ENCODE data around the gene CAMSAP1. TPM values are rescaled to one million over a fixed set of nuclear protein-coding genes. Genes with fewer than 3 reads are reported as not detected.

The CAMSAP1 gene
- total RNA-seq, 1 experiment from 2014 or later, result 52.7 TPM

DNA sequence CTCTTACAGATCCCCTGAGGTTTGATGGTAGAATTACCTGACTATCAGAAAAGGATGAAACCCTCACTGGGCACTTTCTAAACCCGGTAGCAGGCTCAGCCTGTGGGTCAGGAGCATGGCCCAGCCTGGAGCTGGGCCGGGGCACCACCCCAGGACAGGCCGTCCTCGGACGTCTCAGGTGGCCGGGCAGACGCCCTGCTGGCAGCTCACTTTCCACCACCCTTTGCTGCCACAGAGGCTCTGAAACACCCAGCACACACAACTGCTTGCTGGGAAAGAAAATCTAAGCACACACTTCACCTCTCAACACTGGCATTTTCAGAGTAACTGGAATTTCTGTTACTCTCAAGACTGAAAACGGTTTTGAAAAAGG, 49.4 kb upstream of the CAMSAP1 start:
- Histone ChIP-seq H4K5ac (ENCODE audit: insufficient read length, low read depth, low read length) (no peak overlapping the region), H3K23ac (ENCODE audit: insufficient read length, low read depth, low read length) (no peak overlapping the region), H3K9ac (ENCODE audit: extremely low read depth, insufficient read length, low read length) (no peak overlapping the region), H4K91ac (ENCODE audit: insufficient read length, low read depth, low read length) (no peak overlapping the region), H2BK5ac (ENCODE audit: insufficient read length, low read length) (no peak overlapping the region), H3K27ac (ENCODE audit: insufficient read length, low read depth, low read length) (no peak overlapping the region), H3K4me1 (ENCODE audit: insufficient read depth, low read length) (no peaks in the 10 kb centered on the region; the same call in 1 of the 2 replicates), H2BK15ac (ENCODE audit: low read depth, low read length) (no peak overlapping the region), H2BK120ac (ENCODE audit: low read depth, low read length, poor library complexity, severe bottlenecking) (no peak overlapping the region), H3T11ph (ENCODE audit: low read length) (no peak overlapping the region), H3K27me3 (ENCODE audit: insufficient read depth, low read length) (no peaks in the 10 kb centered on the region), H2AFZ (ENCODE audit: low read length) (no peak overlapping the region), H4K20me1 (ENCODE audit: control insufficient read depth, insufficient read depth, insufficient read length) (no peaks in the 10 kb centered on the region), H4K8ac (replicated peaks; ENCODE audit: insufficient read length, low read depth, low read length) (no peak overlapping the region), H3K9me3 (ENCODE audit: control insufficient read depth, low read depth, low read length) (no peaks in the 10 kb centered on the region), H2BK20ac (ENCODE audit: low read depth, low read length, poor library complexity, severe bottlenecking) (no peak overlapping the region), H3K79me2 (ENCODE audit: insufficient read depth, low read length) (peaks cover 15% of the 10 kb centered on the region; the same call in 1 of the 2 replicates), H2BK12ac (ENCODE audit: insufficient read length, low read depth, low read length) (no peak overlapping the region), H3K23me2 (ENCODE audit: insufficient read length, low read depth, low read length, poor library complexity, severe bottlenecking) (peaks cover 5% of the 10 kb centered on the region), H3K79me1 (ENCODE audit: insufficient read depth, low read depth, low read length, poor library complexity, severe bottlenecking) (peaks cover 2% of the 10 kb centered on the region), H3K4me2 (ENCODE audit: insufficient read depth, insufficient read length, low read length) (no peak overlapping the region), H3K56ac (ENCODE audit: insufficient read length, low read depth, low read length) (no peak overlapping the region), H3K18ac (ENCODE audit: insufficient read length, low read depth, low read length) (no peak overlapping the region), H3K14ac (ENCODE audit: insufficient read depth, low read length) (no peak overlapping the region), H2AK5ac (ENCODE audit: insufficient read length, low read length) (no peak overlapping the region), H3K4ac (ENCODE audit: low read depth, low read length) (no peak overlapping the region)
- H3K27me3 Mint-ChIP-seq (ENCODE audit: low read depth), result no peaks in the 10 kb centered on the region
- H3K36me3 Mint-ChIP-seq (ENCODE audit: insufficient read depth in 1 of 3, low read depth in 3 of 3), result peaks cover 9 to 34% (median 33%) of the 10 kb centered on the region in 3 experiments; a peak in 6 of 7 replicates
- peaks cover 12 to 13% of the 10 kb centered on the region in 2 experiments for H3K4me1 Mint-ChIP-seq
- no peaks in the 10 kb centered on the region for H3K9me3 Mint-ChIP-seq
- WGBS (ENCODE audit: extremely low coverage, insufficient read length, low lambda C conversion rate), result no CpG with 5 or more reads among the region's 8 CpGs
- TF ChIP-seq, protein P1, sequence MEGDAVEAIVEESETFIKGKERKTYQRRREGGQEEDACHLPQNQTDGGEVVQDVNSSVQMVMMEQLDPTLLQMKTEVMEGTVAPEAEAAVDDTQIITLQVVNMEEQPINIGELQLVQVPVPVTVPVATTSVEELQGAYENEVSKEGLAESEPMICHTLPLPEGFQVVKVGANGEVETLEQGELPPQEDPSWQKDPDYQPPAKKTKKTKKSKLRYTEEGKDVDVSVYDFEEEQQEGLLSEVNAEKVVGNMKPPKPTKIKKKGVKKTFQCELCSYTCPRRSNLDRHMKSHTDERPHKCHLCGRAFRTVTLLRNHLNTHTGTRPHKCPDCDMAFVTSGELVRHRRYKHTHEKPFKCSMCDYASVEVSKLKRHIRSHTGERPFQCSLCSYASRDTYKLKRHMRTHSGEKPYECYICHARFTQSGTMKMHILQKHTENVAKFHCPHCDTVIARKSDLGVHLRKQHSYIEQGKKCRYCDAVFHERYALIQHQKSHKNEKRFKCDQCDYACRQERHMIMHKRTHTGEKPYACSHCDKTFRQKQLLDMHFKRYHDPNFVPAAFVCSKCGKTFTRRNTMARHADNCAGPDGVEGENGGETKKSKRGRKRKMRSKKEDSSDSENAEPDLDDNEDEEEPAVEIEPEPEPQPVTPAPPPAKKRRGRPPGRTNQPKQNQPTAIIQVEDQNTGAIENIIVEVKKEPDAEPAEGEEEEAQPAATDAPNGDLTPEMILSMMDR (conservative IDR thresholded peaks at IDR 0.05), result no peak
- peak overlapping the region in 2 of 3 experiments; percentile 63 to 89; a peak in 2 of 7 replicates for H3K27ac Mint-ChIP-seq
- DNase-seq, result no peak
- H3K4me3 Mint-ChIP-seq, result no peak overlapping the region

All from H9 (cell line).